Lower lobe of right lung (tissue), 2 donors: ENCODE data around the gene MEST. TPM values are rescaled to one million over a fixed set of nuclear protein-coding genes. Genes with fewer than 3 reads are reported as not detected.
"Not testable (repeated sequence)": the region's sequence is repeated elsewhere in the genome, so short reads cannot be mapped to it uniquely, and the experiment has no call there.

Experiments used
- ATAC-seq, 2 donors: fragments of 200-7000 bp; cut with Tn5 transposase; one replicate each; pipeline ENCODE4 v1.9.1; 2020 to 2022; ENCODE audit warnings: mild to moderate bottlenecking in 2 of 2, moderate library complexity in 2 of 2
- DNase-seq: peaks from one replicate; pipeline ENCODE4 v3.0.0-alpha.2; 2020
- H3K27ac ChIP-seq: fragments of 200-600 bp; one replicate; pipeline ENCODE4 v1.8.0; 2022
- H3K27me3 ChIP-seq: fragments of 200-600 bp; one replicate; pipeline ENCODE4 v1.8.0; 2022; ENCODE audit warnings: low read depth
- H3K36me3 ChIP-seq: fragments of 200-600 bp; one replicate; pipeline ENCODE4 v1.8.0; 2022; ENCODE audit warnings: mild to moderate bottlenecking
- H3K4me1 ChIP-seq: fragments of 200-600 bp; one replicate; pipeline ENCODE4 v1.8.0; 2022
- H3K4me3 ChIP-seq: fragments of 200-600 bp; one replicate; pipeline ENCODE4 v1.8.0; 2022; ENCODE audit warnings: mild to moderate bottlenecking
- H3K9me3 ChIP-seq: fragments of 200-600 bp; one replicate; pipeline ENCODE4 v1.8.0; 2022
- CTCF ChIP-seq: fragments of 200-600 bp; IDR thresholded peaks from one replicate; pipeline ENCODE4 v1.8.0; 2022; ENCODE audit warnings: antibody characterized with exemption, mild to moderate bottlenecking
- intact Hi-C: fragments of 100-400 bp; cut with DNase I; formaldehyde crosslinking; loops from one replicate; pipeline ENCODE4 v1.11.0; 2022
- total RNA-seq: library from RNA; stranded (reverse); fragmentation: NEBNext Ultra II Directional; extraction: Animal tissue kit (Norgen Biotek cat#: 25700); gene quantifications from one replicate; pipeline ENCODE4 v1.2.1, GENCODE V29; 2021
- donor health status: DM: no; HTN: yes; CAD: no; lungs with severe emphysema.

Gene MEST
- total RNA-seq, 1 donor from 2014 or later: 34.7 TPM

GRCh38 chr7:130500463-130500862 lies 8.6 kb downstream of the MEST start:
- TF ChIP-seq CTCF: no peak
- no peak overlapping the region for H3K4me3 ChIP-seq
- peaks cover 65% of the 10 kb centered on the region for H3K36me3 ChIP-seq
- ATAC-seq: no peak
- intact Hi-C loops: no loop called here
- H3K4me1 ChIP-seq: no peaks in the 10 kb centered on the region
- no peaks in the 10 kb centered on the region for H3K9me3 ChIP-seq
- DNase-seq: no peak
- H3K27ac ChIP-seq: no peak overlapping the region
- no peaks in the 10 kb centered on the region for H3K27me3 ChIP-seq

GRCh38 chr7:130500910-130501309 lies 9.0 kb downstream of the MEST start:
- no peaks in the 10 kb centered on the region for H3K4me1 ChIP-seq
- H3K27me3 ChIP-seq: no peaks in the 10 kb centered on the region
- H3K9me3 ChIP-seq: no peaks in the 10 kb centered on the region
- ATAC-seq (no peak), DNase-seq (no peak)
- no peak for TF ChIP-seq CTCF
- H3K27ac ChIP-seq: no peak overlapping the region
- no peak overlapping the region for H3K4me3 ChIP-seq
- peaks cover 70% of the 10 kb centered on the region for H3K36me3 ChIP-seq
- intact Hi-C loops: no loop called here

- no peak overlapping the region for H3K4me3 ChIP-seq
- H3K36me3 ChIP-seq: peaks cover 60% of the 10 kb centered on the region
- intact Hi-C loops: no loop called here
- H3K4me1 ChIP-seq: no peaks in the 10 kb centered on the region
- no peak overlapping the region for H3K27ac ChIP-seq
- H3K27me3 ChIP-seq: no peaks in the 10 kb centered on the region
- H3K9me3 ChIP-seq: no peaks in the 10 kb centered on the region
- DNase-seq (no peak), ATAC-seq (no peak)
- no peak for TF ChIP-seq CTCF
Observed at GRCh38 chr7:130505753-130506152, 13.9 kb downstream of the MEST start.

GRCh38 chr7:130506358-130506757 lies 14.5 kb downstream of the MEST start:
- intact Hi-C loops: no loop called here
- H3K27ac ChIP-seq: no peak overlapping the region
- H3K27me3 ChIP-seq: no peaks in the 10 kb centered on the region
- H3K4me1 ChIP-seq: no peaks in the 10 kb centered on the region
- TF ChIP-seq CTCF: no peak
- no peaks in the 10 kb centered on the region for H3K9me3 ChIP-seq
- DNase-seq (no peak), ATAC-seq (no peak)
- H3K36me3 ChIP-seq: peaks cover 59% of the 10 kb centered on the region
- no peak overlapping the region for H3K4me3 ChIP-seq

- peaks cover 33% of the 10 kb centered on the region for H3K36me3 ChIP-seq
- ATAC-seq, H3K4me3 ChIP-seq, H3K27me3 ChIP-seq, H3K4me1 ChIP-seq, H3K27ac ChIP-seq, DNase-seq, intact Hi-C loops, H3K9me3 ChIP-seq: not testable (repeated sequence)
Observed at GRCh38 chr7:130512038-130512437, 20.2 kb downstream of the MEST start.

GRCh38 chr7:130513447-130513846 lies 21.6 kb downstream of the MEST start:
- Histone ChIP-seq H3K27me3 (no peaks in the 10 kb centered on the region), H3K4me3 (no peak overlapping the region), H3K27ac (no peak overlapping the region), H3K4me1 (no peaks in the 10 kb centered on the region), H3K9me3 (no peaks in the 10 kb centered on the region), H3K36me3 (peaks cover 19% of the 10 kb centered on the region)
- no peak for ATAC-seq
- no peak for TF ChIP-seq CTCF
- no peak for DNase-seq
- intact Hi-C loops: no loop called here
